Naive thymus-derived CD4-positive, alpha-beta T cell (primary cell): ENCODE results near the gene NOP56. TPM values are rescaled to one million over a fixed set of nuclear protein-coding genes. Genes with fewer than 3 reads are reported as not detected.

Experiments
- ATAC-seq: fragments of 150-1000 bp; cut with Tn5 transposase; 2 replicates; pipeline ENCODE4 v1.10.0; 2021; ENCODE audit warnings: mild to moderate bottlenecking, moderate library complexity
- CTCF ChIA-PET: fragments of 350-600 bp; sonication (Branson Sonifier 250); formaldehyde crosslinking; loops from one replicate; lab custom pipeline; 2021; ENCODE audit warnings: antibody characterized with exemption; lab: Charles Lee
- POLR2A ChIA-PET: fragments of 350-600 bp; sonication (Branson Sonifier 250); formaldehyde crosslinking; loops from one replicate; lab custom pipeline; 2021; ENCODE audit warnings: antibody characterized with exemption, inconsistent platforms; lab: Charles Lee
- DNase-seq, 9 donors: peaks; one replicate each; pipeline versions ENCODE4 v3.0.0 to v3.0.0-alpha.2; 2020 to 2022; ENCODE audit warnings: mixed read lengths in 1 of 9
- H3K27ac ChIP-seq: one replicate; pipeline ENCODE4 v1.7.0; 2013; ENCODE audit warnings: mild to moderate bottlenecking, low read depth, low read length, moderate library complexity
- H3K27me3 ChIP-seq, 2 donors: one replicate each; pipeline ENCODE4 v1.7.0; 2013; ENCODE audit warnings: low read length in 2 of 2, mild to moderate bottlenecking in 2 of 2, moderate library complexity in 2 of 2; ENCODE audit not compliant: control insufficient read depth in 2 of 2, insufficient read depth in 2 of 2
- H3K36me3 ChIP-seq, 3 experiments: 1 replicate in 2 of 3; 2 replicates in 1 of 3; pipeline ENCODE4 v1.7.0; 2013; ENCODE audit warnings: low read length in 3 of 3, mild to moderate bottlenecking in 3 of 3, moderate library complexity in 1 of 3; ENCODE audit not compliant: insufficient read depth in 3 of 3, control insufficient read depth in 2 of 3
- H3K4me1 ChIP-seq, 2 donors: one replicate each; pipeline ENCODE4 v1.7.0; 2013; ENCODE audit warnings: low read length in 2 of 2, mild to moderate bottlenecking in 2 of 2, moderate library complexity in 1 of 2; ENCODE audit not compliant: control insufficient read depth in 2 of 2, insufficient read depth in 2 of 2
- H3K4me3 ChIP-seq: 2 replicates; pipeline ENCODE4 v1.7.0; 2013; ENCODE audit warnings: mild to moderate bottlenecking, low read length
- H3K9me3 ChIP-seq, 3 experiments: 1 replicate in 2 of 3; 2 replicates in 1 of 3; pipeline ENCODE4 v1.7.0; 2013; ENCODE audit warnings: low read length in 3 of 3; ENCODE audit not compliant: control insufficient read depth in 2 of 3
- H3K27ac Mint-ChIP-seq, 9 donors: one replicate each; pipeline ENCODE4 v1.8.0; 2020 to 2022; ENCODE audit warnings: mixed read lengths in 9 of 9, mild to moderate bottlenecking in 8 of 9, moderate library complexity in 5 of 9, inconsistent platforms in 2 of 9
- H3K27me3 Mint-ChIP-seq, 5 donors: one replicate each; pipeline ENCODE4 v1.8.0; 2021 to 2022; ENCODE audit warnings: mixed read lengths in 5 of 5, mild to moderate bottlenecking in 1 of 5
- H3K36me3 Mint-ChIP-seq, 5 donors: one replicate each; pipeline ENCODE4 v1.8.0; 2020 to 2022; ENCODE audit warnings: mixed read lengths in 5 of 5, mild to moderate bottlenecking in 3 of 5, inconsistent platforms in 1 of 5
- H3K4me1 Mint-ChIP-seq, 7 donors: one replicate each; pipeline ENCODE4 v1.8.0; 2020 to 2022; ENCODE audit warnings: mixed read lengths in 7 of 7, mild to moderate bottlenecking in 3 of 7, inconsistent platforms in 1 of 7
- H3K4me3 Mint-ChIP-seq, 10 donors: one replicate each; pipeline ENCODE4 v1.8.0; 2020 to 2022; ENCODE audit warnings: mild to moderate bottlenecking in 10 of 10, mixed read lengths in 10 of 10, moderate library complexity in 6 of 10, inconsistent platforms in 2 of 10
- H3K9me3 Mint-ChIP-seq, 11 donors: one replicate each; pipeline ENCODE4 v1.8.0; 2020 to 2022; ENCODE audit warnings: mixed read lengths in 11 of 11, mild to moderate bottlenecking in 4 of 11, inconsistent platforms in 1 of 11, moderate library complexity in 1 of 11
- intact Hi-C, 2 donors: fragments of 100-400 bp; cut with micrococcal nuclease; formaldehyde crosslinking; loops; one replicate each; pipeline ENCODE4 v1.15.1; 2023
- polyA plus RNA-seq, 2 donors: library from polyadenylated mRNA; unstranded; fragments of 300-500 nt; fragmentation: Illumina TruSeq; gene quantifications; one replicate each; pipeline ENCODE4 v1.2.3, GENCODE V29; 2021
- total RNA-seq, 6 experiments: library from RNA in 5 of 6; stranded (reverse) in 5 of 6; gene quantifications; 1 replicate in 5 of 6; 2 replicates in 1 of 6; pipeline ENCODE4 v1.2.3 and lab custom pipeline; 2021 to 2026

Gene NOP56
- total and polyA plus RNA-seq, 7 experiments from 2014 or later: 89.0 to 375 (median 270) TPM

GRCh38 chr20:2619961-2620595 lies 32.4 kb upstream of the NOP56 start:
- intact Hi-C loops: no loop called here
- H3K27ac ChIP-seq: no peak overlapping the region
- POLR2A ChIA-PET: interaction anchor here (0.6 kb wide), 1 partner anchor 61 kb away, joined by 3 read pairs; no protein-coding TSS in a partner anchor
- peaks cover 17 to 41% (median 33%) of the 10 kb centered on the region in 5 donors for H3K27me3 Mint-ChIP-seq
- H3K4me1 Mint-ChIP-seq: no peaks in the 10 kb centered on the region
- no peaks in the 10 kb centered on the region for H3K4me1 ChIP-seq
- H3K27me3 ChIP-seq: no peaks in the 10 kb centered on the region
- no peak overlapping the region for H3K27ac Mint-ChIP-seq
- H3K9me3 ChIP-seq: no peaks in the 10 kb centered on the region
- ATAC-seq (no peak), DNase-seq (no peak)
- no peak overlapping the region for H3K4me3 Mint-ChIP-seq
- peaks cover 0 to 15% (median 0%) of the 10 kb centered on the region in 11 donors for H3K9me3 Mint-ChIP-seq
- CTCF ChIA-PET: no interaction called here
- no peak overlapping the region for H3K4me3 ChIP-seq
- H3K36me3 ChIP-seq: no peaks in the 10 kb centered on the region
- H3K36me3 Mint-ChIP-seq: peaks cover 0 to 8% (median 4%) of the 10 kb centered on the region in 5 donors

- DNase-seq (no peak), ATAC-seq (no peak)
- Histone ChIP-seq H3K27me3 (no peaks in the 10 kb centered on the region), H3K27ac (no peak overlapping the region), H3K36me3 (no peaks in the 10 kb centered on the region), H3K4me1 (no peaks in the 10 kb centered on the region), H3K9me3 (peaks cover 0 to 7% (median 0%) of the 10 kb centered on the region in 3 experiments), H3K4me3 (no peak overlapping the region)
- Mint-ChIP-seq H3K4me1 (no peaks in the 10 kb centered on the region), H3K9me3 (peaks cover 4 to 34% (median 8%) of the 10 kb centered on the region in 11 donors), H3K27me3 (peaks cover 16 to 32% (median 29%) of the 10 kb centered on the region in 5 donors), H3K4me3 (no peak overlapping the region), H3K27ac (no peak overlapping the region), H3K36me3 (peaks cover 0 to 12% (median 6%) of the 10 kb centered on the region in 5 donors)
- intact Hi-C loops: no loop called here
- ChIA-PET CTCF (no interaction called here), POLR2A (no interaction called here)
Observed at GRCh38 chr20:2624190-2624589, 28.2 kb upstream of the NOP56 start.

GRCh38 chr20:2625062-2625461 lies 27.4 kb upstream of the NOP56 start:
- no peak overlapping the region for H3K4me3 Mint-ChIP-seq
- ChIA-PET POLR2A (no interaction called here), CTCF (no interaction called here)

GRCh38 chr20:2626853-2627541 lies 25.4 kb upstream of the NOP56 start:
- ATAC-seq (no peak), DNase-seq (no peak)
- intact Hi-C loops: no loop called here
- no peak overlapping the region for H3K4me3 Mint-ChIP-seq
- H3K4me1 ChIP-seq: no peaks in the 10 kb centered on the region
- H3K9me3 Mint-ChIP-seq: peaks cover 3 to 45% (median 22%) of the 10 kb centered on the region in 11 donors
- POLR2A ChIA-PET: no interaction called here
- no peak overlapping the region for H3K27ac Mint-ChIP-seq
- CTCF ChIA-PET: no interaction called here
- H3K36me3 ChIP-seq: no peaks in the 10 kb centered on the region
- H3K36me3 Mint-ChIP-seq: peaks cover 0 to 12% (median 6%) of the 10 kb centered on the region in 5 donors
- no peak overlapping the region for H3K27ac ChIP-seq
- peaks cover 0 to 16% (median 0%) of the 10 kb centered on the region in 3 experiments for H3K9me3 ChIP-seq
- no peak overlapping the region for H3K4me3 ChIP-seq
- no peaks in the 10 kb centered on the region for H3K4me1 Mint-ChIP-seq
- peaks cover 26 to 35% (median 28%) of the 10 kb centered on the region in 5 donors for H3K27me3 Mint-ChIP-seq
- peaks cover 0 to 2% of the 10 kb centered on the region in 2 donors for H3K27me3 ChIP-seq

More at GRCh38 chr20:2625062-2625461, 27.4 kb upstream of the NOP56 start:
- Mint-ChIP-seq H3K27ac (no peak overlapping the region), H3K27me3 (peaks cover 13 to 27% (median 23%) of the 10 kb centered on the region in 5 donors), H3K9me3 (peaks cover 3 to 32% (median 9%) of the 10 kb centered on the region in 11 donors), H3K4me1 (no peaks in the 10 kb centered on the region), H3K36me3 (peaks cover 0 to 6% (median 5%) of the 10 kb centered on the region in 5 donors)
- Histone ChIP-seq H3K27me3 (peaks cover 0 to 2% of the 10 kb centered on the region in 2 donors), H3K36me3 (no peaks in the 10 kb centered on the region), H3K27ac (no peak overlapping the region), H3K4me1 (no peaks in the 10 kb centered on the region), H3K9me3 (peaks cover 0 to 8% (median 0%) of the 10 kb centered on the region in 3 experiments), H3K4me3 (no peak overlapping the region)
- ATAC-seq (no peak), DNase-seq (no peak)
- intact Hi-C loops: no loop called here

GRCh38 chr20:2631228-2631627 lies 21.2 kb upstream of the NOP56 start:
- Histone ChIP-seq H3K27ac (no peak overlapping the region), H3K9me3 (peaks cover 0 to 14% (median 0%) of the 10 kb centered on the region in 3 experiments), H3K4me1 (no peaks in the 10 kb centered on the region), H3K27me3 (peaks cover 0 to 2% of the 10 kb centered on the region in 2 donors), H3K36me3 (no peaks in the 10 kb centered on the region), H3K4me3 (no peak overlapping the region)
- Mint-ChIP-seq H3K9me3 (peaks cover 2 to 40% (median 17%) of the 10 kb centered on the region in 11 donors), H3K4me1 (peaks cover 0 to 3% (median 0%) of the 10 kb centered on the region in 7 donors), H3K36me3 (peaks cover 0 to 12% (median 5%) of the 10 kb centered on the region in 5 donors), H3K27ac (no peak overlapping the region), H3K4me3 (no peak overlapping the region), H3K27me3 (peaks cover 19 to 49% (median 36%) of the 10 kb centered on the region in 5 donors)
- DNase-seq (no peak), ATAC-seq (no peak)
- intact Hi-C loops: no loop called here
- ChIA-PET CTCF (no interaction called here), POLR2A (interaction anchor here (0.6 kb wide), 1 partner anchor 40 kb away, joined by 4 read pairs; no protein-coding TSS in a partner anchor)

GRCh38 chr20:2633381-2633780 lies 19.1 kb upstream of the NOP56 start:
- no peak overlapping the region for H3K27ac Mint-ChIP-seq
- ChIA-PET POLR2A (no interaction called here), CTCF (no interaction called here)
- ATAC-seq (no peak), DNase-seq (no peak)
- Histone ChIP-seq H3K4me3 (no peak overlapping the region), H3K27ac (no peak overlapping the region), H3K27me3 (peaks cover 0 to 2% of the 10 kb centered on the region in 2 donors), H3K9me3 (peaks cover 0 to 8% (median 0%) of the 10 kb centered on the region in 3 experiments), H3K4me1 (peaks cover 0 to 9% of the 10 kb centered on the region in 2 donors), H3K36me3 (no peaks in the 10 kb centered on the region)
- peaks cover 0 to 27% (median 15%) of the 10 kb centered on the region in 11 donors for H3K9me3 Mint-ChIP-seq
- H3K4me1 Mint-ChIP-seq: peaks cover 0 to 11% (median 5%) of the 10 kb centered on the region in 7 donors
- H3K27me3 Mint-ChIP-seq: peaks cover 10 to 46% (median 33%) of the 10 kb centered on the region in 5 donors
- peaks cover 0 to 12% (median 0%) of the 10 kb centered on the region in 5 donors for H3K36me3 Mint-ChIP-seq
- intact Hi-C loops: no loop called here
- no peak overlapping the region for H3K4me3 Mint-ChIP-seq
